ENCODE measurements around the gene FUT6.

DNA sequence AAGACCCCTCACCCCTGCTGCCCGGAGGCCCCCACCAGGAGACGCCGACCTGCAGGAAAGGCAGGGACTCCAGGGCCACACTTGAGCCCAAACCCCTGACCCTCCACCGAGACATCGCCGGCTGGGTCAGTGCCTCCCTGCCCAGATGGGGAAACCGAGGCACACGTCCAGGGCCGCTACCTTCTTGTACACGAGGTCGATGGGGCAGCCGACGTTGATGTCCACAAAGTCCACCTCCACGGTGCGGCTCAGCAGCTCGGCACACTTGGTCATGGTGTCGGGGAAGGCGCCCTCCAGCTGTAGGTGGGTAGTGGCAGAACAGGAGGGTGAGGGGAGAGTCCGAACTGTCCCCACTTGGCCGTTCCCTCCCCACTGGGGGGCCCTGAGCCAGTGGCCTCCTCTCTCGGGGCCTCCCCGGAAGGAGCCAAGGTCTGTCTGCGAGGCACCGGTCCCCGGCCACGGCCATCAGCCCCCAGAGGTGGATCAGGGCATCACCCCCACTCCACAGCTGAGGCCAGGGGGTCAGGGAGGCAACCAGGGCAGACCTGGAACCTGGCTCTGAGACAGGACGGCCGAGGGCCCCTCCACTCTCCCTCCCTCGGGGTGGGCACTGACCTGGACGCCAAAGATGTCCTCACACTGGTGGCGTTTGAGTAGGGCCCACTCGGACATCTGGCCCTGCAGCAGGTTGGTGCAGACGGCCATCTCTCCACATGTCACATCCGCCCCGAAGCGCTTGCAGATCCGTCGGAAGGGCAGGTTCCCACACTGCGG is 51.9 kb downstream of the FUT6 start:
- TF ChIP-seq, protein P1, sequence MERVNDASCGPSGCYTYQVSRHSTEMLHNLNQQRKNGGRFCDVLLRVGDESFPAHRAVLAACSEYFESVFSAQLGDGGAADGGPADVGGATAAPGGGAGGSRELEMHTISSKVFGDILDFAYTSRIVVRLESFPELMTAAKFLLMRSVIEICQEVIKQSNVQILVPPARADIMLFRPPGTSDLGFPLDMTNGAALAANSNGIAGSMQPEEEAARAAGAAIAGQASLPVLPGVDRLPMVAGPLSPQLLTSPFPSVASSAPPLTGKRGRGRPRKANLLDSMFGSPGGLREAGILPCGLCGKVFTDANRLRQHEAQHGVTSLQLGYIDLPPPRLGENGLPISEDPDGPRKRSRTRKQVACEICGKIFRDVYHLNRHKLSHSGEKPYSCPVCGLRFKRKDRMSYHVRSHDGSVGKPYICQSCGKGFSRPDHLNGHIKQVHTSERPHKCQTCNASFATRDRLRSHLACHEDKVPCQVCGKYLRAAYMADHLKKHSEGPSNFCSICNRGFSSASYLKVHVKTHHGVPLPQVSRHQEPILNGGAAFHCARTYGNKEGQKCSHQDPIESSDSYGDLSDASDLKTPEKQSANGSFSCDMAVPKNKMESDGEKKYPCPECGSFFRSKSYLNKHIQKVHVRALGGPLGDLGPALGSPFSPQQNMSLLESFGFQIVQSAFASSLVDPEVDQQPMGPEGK (CRISPR knock-in tag; IDR thresholded peaks at IDR 0.05; ENCODE audit: borderline replicate concordance): no peak
- no peak for TF ChIP-seq CSDC2 (CRISPR knock-in tag; IDR thresholded peaks at IDR 0.05)
- TF ChIP-seq ISL1 (CRISPR knock-in tag; IDR thresholded peaks at IDR 0.05): no peak
- no peak for TF ChIP-seq ARNTL (CRISPR knock-in tag; IDR thresholded peaks at IDR 0.05; ENCODE audit: borderline replicate concordance, low read depth)
- TF ChIP-seq ZFP3 (CRISPR knock-in tag; IDR thresholded peaks at IDR 0.05): no peak
- no peak for TF ChIP-seq GLIS3 (CRISPR knock-in tag; IDR thresholded peaks at IDR 0.05)
- no peak for TF ChIP-seq BACH2 (CRISPR knock-in tag; IDR thresholded peaks at IDR 0.05; ENCODE audit: borderline replicate concordance)
- TF ChIP-seq, protein P2, sequence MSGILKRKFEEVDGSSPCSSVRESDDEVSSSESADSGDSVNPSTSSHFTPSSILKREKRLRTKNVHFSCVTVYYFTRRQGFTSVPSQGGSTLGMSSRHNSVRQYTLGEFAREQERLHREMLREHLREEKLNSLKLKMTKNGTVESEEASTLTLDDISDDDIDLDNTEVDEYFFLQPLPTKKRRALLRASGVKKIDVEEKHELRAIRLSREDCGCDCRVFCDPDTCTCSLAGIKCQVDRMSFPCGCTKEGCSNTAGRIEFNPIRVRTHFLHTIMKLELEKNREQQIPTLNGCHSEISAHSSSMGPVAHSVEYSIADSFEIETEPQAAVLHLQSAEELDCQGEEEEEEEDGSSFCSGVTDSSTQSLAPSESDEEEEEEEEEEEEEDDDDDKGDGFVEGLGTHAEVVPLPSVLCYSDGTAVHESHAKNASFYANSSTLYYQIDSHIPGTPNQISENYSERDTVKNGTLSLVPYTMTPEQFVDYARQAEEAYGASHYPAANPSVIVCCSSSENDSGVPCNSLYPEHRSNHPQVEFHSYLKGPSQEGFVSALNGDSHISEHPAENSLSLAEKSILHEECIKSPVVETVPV (CRISPR knock-in tag; IDR thresholded peaks at IDR 0.05): no peak
- TF ChIP-seq, protein P3, sequence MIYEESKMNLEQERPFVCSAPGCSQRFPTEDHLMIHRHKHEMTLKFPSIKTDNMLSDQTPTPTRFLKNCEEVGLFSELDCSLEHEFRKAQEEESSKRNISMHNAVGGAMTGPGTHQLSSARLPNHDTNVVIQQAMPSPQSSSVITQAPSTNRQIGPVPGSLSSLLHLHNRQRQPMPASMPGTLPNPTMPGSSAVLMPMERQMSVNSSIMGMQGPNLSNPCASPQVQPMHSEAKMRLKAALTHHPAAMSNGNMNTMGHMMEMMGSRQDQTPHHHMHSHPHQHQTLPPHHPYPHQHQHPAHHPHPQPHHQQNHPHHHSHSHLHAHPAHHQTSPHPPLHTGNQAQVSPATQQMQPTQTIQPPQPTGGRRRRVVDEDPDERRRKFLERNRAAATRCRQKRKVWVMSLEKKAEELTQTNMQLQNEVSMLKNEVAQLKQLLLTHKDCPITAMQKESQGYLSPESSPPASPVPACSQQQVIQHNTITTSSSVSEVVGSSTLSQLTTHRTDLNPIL (CRISPR knock-in tag; IDR thresholded peaks at IDR 0.05; ENCODE audit: low read depth): no peak
- TF ChIP-seq RARB (CRISPR knock-in tag; IDR thresholded peaks at IDR 0.05): no peak
- TF ChIP-seq, protein P4, sequence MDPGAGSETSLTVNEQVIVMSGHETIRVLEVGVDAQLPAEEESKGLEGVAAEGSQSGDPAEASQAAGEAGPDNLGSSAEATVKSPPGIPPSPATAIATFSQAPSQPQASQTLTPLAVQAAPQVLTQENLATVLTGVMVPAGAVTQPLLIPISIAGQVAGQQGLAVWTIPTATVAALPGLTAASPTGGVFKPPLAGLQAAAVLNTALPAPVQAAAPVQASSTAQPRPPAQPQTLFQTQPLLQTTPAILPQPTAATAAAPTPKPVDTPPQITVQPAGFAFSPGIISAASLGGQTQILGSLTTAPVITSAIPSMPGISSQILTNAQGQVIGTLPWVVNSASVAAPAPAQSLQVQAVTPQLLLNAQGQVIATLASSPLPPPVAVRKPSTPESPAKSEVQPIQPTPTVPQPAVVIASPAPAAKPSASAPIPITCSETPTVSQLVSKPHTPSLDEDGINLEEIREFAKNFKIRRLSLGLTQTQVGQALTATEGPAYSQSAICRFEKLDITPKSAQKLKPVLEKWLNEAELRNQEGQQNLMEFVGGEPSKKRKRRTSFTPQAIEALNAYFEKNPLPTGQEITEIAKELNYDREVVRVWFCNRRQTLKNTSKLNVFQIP (CRISPR knock-in tag; IDR thresholded peaks at IDR 0.05; ENCODE audit: borderline replicate concordance, low read depth): no peak
- TF ChIP-seq SNAI2 (CRISPR knock-in tag; IDR thresholded peaks at IDR 0.05): no peak
